IMR-90 (cell line): ENCODE measurements around the gene NINJ2. TPM values are rescaled to one million over a fixed set of nuclear protein-coding genes. Genes with fewer than 3 reads are reported as not detected.

Source experiments
- ATAC-seq: fragments of 200-7000 bp; cut with Tn5 transposase; 2 replicates; pipeline ENCODE4 v1.9.1; 2020; ENCODE audit warnings: low read depth, mild to moderate bottlenecking, moderate library complexity
- BruUV-seq: library from RNA; stranded (reverse); fragments of 400-500 nt; replicated peaks from 2 replicates; lab custom pipeline; 2021; lab: Mats Ljungman, UMichigan
- CTCF ChIA-PET: fragments of 300-600 bp; formaldehyde crosslinking; extraction: SDS; loops from one replicate; lab custom pipeline; 2021; ENCODE audit warnings: antibody characterized with exemption; lab: Yijun Ruan, JAX
- POLR2A ChIA-PET: fragments of 300-600 bp; sonication (Branson Sonifier 250); formaldehyde crosslinking; loops from one replicate; lab custom pipeline; 2022; ENCODE audit warnings: antibody characterized with exemption; ENCODE audit not compliant: unreplicated experiment; lab: Charles Lee
- DNase-seq: peaks from one replicate; pipeline ENCODE4 v3.0.0; 2013
- H2AFZ ChIP-seq: replicated peaks from 2 replicates; pipeline ENCODE3; 2013; ENCODE audit warnings: low read length, mild to moderate bottlenecking; ENCODE audit not compliant: poor library complexity
- H2AK5ac ChIP-seq: 2 replicates; pipeline ENCODE4 v1.6.1; 2013; ENCODE audit warnings: low read depth, low read length, inconsistent platforms
- H2AK9ac ChIP-seq: replicated peaks from 2 replicates; pipeline ENCODE3; 2013; ENCODE audit warnings: mild to moderate bottlenecking, low read depth, low read length, moderate library complexity; ENCODE audit not compliant: poor library complexity
- H2BK120ac ChIP-seq: 2 replicates; pipeline ENCODE4 v1.6.1; 2013; ENCODE audit warnings: low read depth, low read length, inconsistent platforms
- H2BK15ac ChIP-seq: 3 replicates; pipeline ENCODE4 v1.6.1; 2013; ENCODE audit warnings: low read depth, low read length, inconsistent platforms
- H2BK20ac ChIP-seq: 2 replicates; pipeline ENCODE4 v1.6.1; 2013; ENCODE audit warnings: low read depth, mild to moderate bottlenecking, inconsistent platforms, low read length, moderate library complexity
- H2BK5ac ChIP-seq: 2 replicates; pipeline ENCODE4 v1.6.1; 2013; ENCODE audit warnings: mild to moderate bottlenecking, low read depth, low read length, inconsistent platforms; ENCODE audit not compliant: poor library complexity, severe bottlenecking
- H3K14ac ChIP-seq: replicated peaks from 2 replicates; pipeline ENCODE4 v1.6.1; 2013; ENCODE audit warnings: low read depth, low read length, inconsistent platforms
- H3K18ac ChIP-seq: 2 replicates; pipeline ENCODE4 v1.6.1; 2013; ENCODE audit warnings: low read depth, low read length, control low read depth
- H3K23ac ChIP-seq: 2 replicates; pipeline ENCODE4 v1.6.1; 2013; ENCODE audit warnings: low read depth, low read length, inconsistent platforms
- H3K27ac ChIP-seq: 2 replicates; pipeline ENCODE4 v1.5.1; 2013; ENCODE audit warnings: mild to moderate bottlenecking, control low read depth, low read length; ENCODE audit not compliant: insufficient read depth
- H3K27me3 ChIP-seq: 2 replicates; pipeline ENCODE4 v1.6.1; 2013; ENCODE audit warnings: low read length; ENCODE audit not compliant: control insufficient read depth, insufficient read depth
- H3K36me3 ChIP-seq: 2 replicates; pipeline ENCODE4 v1.6.1; 2013; ENCODE audit warnings: low read length, mixed read lengths; ENCODE audit not compliant: control insufficient read depth, insufficient read depth
- H3K4ac ChIP-seq: 2 replicates; pipeline ENCODE4 v1.6.1; 2013; ENCODE audit warnings: low read depth, low read length, inconsistent platforms
- H3K4me1 ChIP-seq: 2 replicates; pipeline ENCODE4 v1.6.1; 2013; ENCODE audit warnings: low read length, mixed read lengths; ENCODE audit not compliant: control insufficient read depth, insufficient read depth
- H3K4me2 ChIP-seq: 2 replicates; pipeline ENCODE4 v1.6.1; 2013; ENCODE audit warnings: low read depth, mild to moderate bottlenecking, control low read depth, low read length, moderate library complexity
- H3K4me3 ChIP-seq: 2 replicates; pipeline ENCODE4 v1.5.1; 2013; ENCODE audit warnings: low read depth, mild to moderate bottlenecking, control low read depth, low read length, moderate library complexity; ENCODE audit not compliant: insufficient read depth
- H3K56ac ChIP-seq: 2 replicates; pipeline ENCODE4 v1.6.1; 2013; ENCODE audit warnings: low read length, inconsistent platforms; ENCODE audit not compliant: insufficient read depth; ENCODE audit errors: extremely low read depth
- H3K79me1 ChIP-seq, 2 experiments: 2 replicates each; pipeline ENCODE4 v1.6.1; 2013; ENCODE audit warnings: low read length in 2 of 2, inconsistent platforms in 1 of 2, low read depth in 1 of 2
- H3K9ac ChIP-seq: 2 replicates; pipeline ENCODE4 v1.6.1; 2013; ENCODE audit warnings: low read depth, low read length, control low read depth
- H3K9me1 ChIP-seq: 2 replicates; pipeline ENCODE4 v1.6.1; 2013; ENCODE audit warnings: low read length, inconsistent platforms; ENCODE audit not compliant: insufficient read depth
- H3K9me3 ChIP-seq: 2 replicates; pipeline ENCODE4 v1.6.1; 2013; ENCODE audit warnings: low read length; ENCODE audit not compliant: control insufficient read depth, insufficient read depth
- H4K20me1 ChIP-seq: 2 replicates; pipeline ENCODE4 v1.6.1; 2013; ENCODE audit warnings: low read length, inconsistent platforms; ENCODE audit not compliant: insufficient read depth
- H4K5ac ChIP-seq: 2 replicates; pipeline ENCODE4 v1.6.1; 2013; ENCODE audit warnings: mild to moderate bottlenecking, low read depth, low read length, control low read depth
- H4K8ac ChIP-seq, 2 experiments: 2 replicates each; pipeline ENCODE4 v1.6.1; 2013; ENCODE audit warnings: low read depth in 2 of 2, low read length in 2 of 2, control low read depth in 1 of 2, inconsistent platforms in 1 of 2
- H4K91ac ChIP-seq: 2 replicates; pipeline ENCODE4 v1.6.1; 2013; ENCODE audit warnings: low read depth, low read length, inconsistent platforms; ENCODE audit not compliant: insufficient read depth
- BHLHE40 ChIP-seq: fragments of 150-350 bp; IDR thresholded peaks from 2 replicates; pipeline ENCODE4 v1.6.1; 2016; ENCODE audit warnings: mild to moderate bottlenecking, low read depth, low read length
- CEBPB ChIP-seq: IDR thresholded peaks from 2 replicates; pipeline ENCODE4 v1.6.1; 2012; ENCODE audit warnings: low read depth, low read length, improper control_type of control experiment
- CHD1 ChIP-seq: IDR thresholded peaks from 2 replicates; pipeline ENCODE4 v1.6.1; 2012; ENCODE audit warnings: low read depth, low read length, improper control_type of control experiment
- ELK1 ChIP-seq: fragments of 150-350 bp; IDR thresholded peaks from 2 replicates; pipeline ENCODE4 v1.6.1; 2016; ENCODE audit warnings: low read depth, mild to moderate bottlenecking, low read length, moderate library complexity, borderline replicate concordance
- FOS ChIP-seq: fragments of 150-350 bp; IDR thresholded peaks from 2 replicates; pipeline ENCODE4 v1.6.1; 2016; ENCODE audit warnings: low read depth, low read length
- MAFK ChIP-seq: IDR thresholded peaks from 2 replicates; pipeline ENCODE4 v1.6.1; 2012; ENCODE audit warnings: low read depth, low read length, improper control_type of control experiment
- MAZ ChIP-seq: IDR thresholded peaks from 2 replicates; pipeline ENCODE4 v1.6.1; 2012; ENCODE audit warnings: low read depth, mild to moderate bottlenecking, low read length, improper control_type of control experiment, moderate library complexity, borderline replicate concordance
- MXI1 ChIP-seq: IDR thresholded peaks from 2 replicates; pipeline ENCODE4 v1.6.1; 2012; ENCODE audit warnings: low read depth, mild to moderate bottlenecking, low read length, moderate library complexity, borderline replicate concordance
- NFE2L2 ChIP-seq: fragments of 150-350 bp; IDR thresholded peaks from 2 replicates; pipeline ENCODE4 v1.6.1; 2016; ENCODE audit warnings: low read depth, mild to moderate bottlenecking, low read length
- POLR2A ChIP-seq: IDR thresholded peaks from 2 replicates; pipeline ENCODE4 v1.6.1; 2012; ENCODE audit warnings: mild to moderate bottlenecking, low read depth, low read length
- RAD21 ChIP-seq: IDR thresholded peaks from 2 replicates; pipeline ENCODE4 v1.6.1; 2012; ENCODE audit warnings: low read length, improper control_type of control experiment
- RCOR1 ChIP-seq: IDR thresholded peaks from 2 replicates; pipeline ENCODE4 v1.6.1; 2012; ENCODE audit warnings: mild to moderate bottlenecking, low read length, improper control_type of control experiment; ENCODE audit not compliant: insufficient replicate concordance
- RFX5 ChIP-seq: IDR thresholded peaks from 2 replicates; pipeline ENCODE4 v1.8.0; 2012; ENCODE audit warnings: low read depth, mild to moderate bottlenecking, low read length, moderate library complexity
- SMC3 ChIP-seq: fragments of 150-350 bp; IDR thresholded peaks from 2 replicates; pipeline ENCODE4 v1.6.1; 2016; ENCODE audit warnings: low read depth, mild to moderate bottlenecking, antibody characterized with exemption, low read length, moderate library complexity
- USF2 ChIP-seq: fragments of 150-350 bp; IDR thresholded peaks from 2 replicates; pipeline ENCODE4 v1.6.1; 2017; ENCODE audit warnings: mild to moderate bottlenecking, antibody characterized with exemption, low read length, low read depth
- WGBS, 2 experiments: methylation state at CpG; one replicate each; pipeline versions ENCODE4 v1.1.5 to v1.1.7; 2013; ENCODE audit warnings: missing lambda C conversion rate in 2 of 2; ENCODE audit not compliant: insufficient read length in 1 of 2; ENCODE audit errors: extremely low coverage in 2 of 2; 5-methylcytosine and 5-hydroxymethylcytosine counted together
- dilution Hi-C: fragments of 300-500 bp; cut with HindIII; formaldehyde crosslinking; loops from one replicate; pipeline ENCODE4 v1.14.3; 2018; ENCODE audit warnings: low sequenced_read_pairs; ENCODE audit not compliant: unreplicated experiment
- in situ Hi-C: fragments of 300-500 bp; cut with MboI; formaldehyde crosslinking; loops from 3 replicates; pipeline ENCODE4 v1.14.3; 2019; ENCODE audit warnings: low sequenced_read_pairs, inconsistent platforms, mixed read lengths
- intact Hi-C: fragments of 100-400 bp; cut with micrococcal nuclease; formaldehyde crosslinking; loops from 2 replicates; pipeline ENCODE4 v1.10.0; 2022
- polyA plus RNA-seq, 3 experiments: library from polyadenylated mRNA; depleted of rRNA; stranded (reverse); fragments of >200 nt; gene quantifications; 2 replicates each; pipeline ENCODE4 v1.2.3, GENCODE V29; 2012; ENCODE audit warnings: low replicate concordance in 1 of 3
- total RNA-seq: library from RNA; depleted of rRNA; stranded (reverse); fragments of >200 nt; gene quantifications from 2 replicates; pipeline ENCODE4 v1.2.3, GENCODE V29; 2012
- TF ChIP-seq, protein P1 (sequence below): conservative IDR thresholded peaks from 2 replicates; pipeline ENCODE4 v1.5.1; 2012; ENCODE audit warnings: mild to moderate bottlenecking, low read depth, low read length, improper control_type of control experiment

The NINJ2 gene
- total and polyA plus RNA-seq, 2 of the 4 experiments (the other 2 are of a cell fraction): not detected

- Histone ChIP-seq H3K4me3 (no peak overlapping the region), H2BK15ac (no peak overlapping the region), H4K5ac (no peak overlapping the region), H3K27me3 (peaks cover 77% of the 10 kb centered on the region), H4K20me1 (no peaks in the 10 kb centered on the region), H3K56ac (no peak overlapping the region), H4K91ac (no peak overlapping the region), H2BK20ac (no peak overlapping the region), H2AFZ (no peak overlapping the region), H3K9me1 (no peaks in the 10 kb centered on the region), H3K79me1 (no peaks in the 10 kb centered on the region), H3K23ac (no peak overlapping the region), H3K18ac (no peak overlapping the region), H2BK120ac (no peak overlapping the region), H3K14ac (no peak overlapping the region), H3K4ac (no peak overlapping the region), H3K9ac (no peak overlapping the region), H3K4me1 (no peaks in the 10 kb centered on the region), H3K36me3 (no peaks in the 10 kb centered on the region), H2AK9ac (no peak overlapping the region), H3K27ac (no peak overlapping the region), H4K8ac (no peak overlapping the region), H2BK5ac (no peak overlapping the region), H3K9me3 (no peaks in the 10 kb centered on the region), H2AK5ac (no peak overlapping the region), H3K4me2 (no peak overlapping the region)
- ChIA-PET CTCF (interaction anchor here (0.6 to 1.6 kb wide), 2 partner anchors 9 to 37 kb away, joined by 3 read pairs; no protein-coding TSS in a partner anchor), POLR2A (no interaction called here)
- DNase-seq (no peak), ATAC-seq (no peak)
- in situ Hi-C loops (no loop called here), dilution Hi-C loops (no loop called here), intact Hi-C loops (no loop called here)
- WGBS, 2 experiments: 76% methylated on average over 11 of the region's 20 CpGs; no CpG with 5 or more reads in 1 of the 2 experiments
- TF ChIP-seq SMC3 (no peak), CEBPB (no peak), FOS (no peak), RCOR1 (no peak), RAD21 (no peak), MXI1 (no peak), NFE2L2 (no peak), MAFK (no peak), ELK1 (no peak), MAZ (no peak), USF2 (no peak), BHLHE40 (no peak), CHD1 (no peak), POLR2A (no peak), RFX5 (no peak)
- TF ChIP-seq, protein P1, sequence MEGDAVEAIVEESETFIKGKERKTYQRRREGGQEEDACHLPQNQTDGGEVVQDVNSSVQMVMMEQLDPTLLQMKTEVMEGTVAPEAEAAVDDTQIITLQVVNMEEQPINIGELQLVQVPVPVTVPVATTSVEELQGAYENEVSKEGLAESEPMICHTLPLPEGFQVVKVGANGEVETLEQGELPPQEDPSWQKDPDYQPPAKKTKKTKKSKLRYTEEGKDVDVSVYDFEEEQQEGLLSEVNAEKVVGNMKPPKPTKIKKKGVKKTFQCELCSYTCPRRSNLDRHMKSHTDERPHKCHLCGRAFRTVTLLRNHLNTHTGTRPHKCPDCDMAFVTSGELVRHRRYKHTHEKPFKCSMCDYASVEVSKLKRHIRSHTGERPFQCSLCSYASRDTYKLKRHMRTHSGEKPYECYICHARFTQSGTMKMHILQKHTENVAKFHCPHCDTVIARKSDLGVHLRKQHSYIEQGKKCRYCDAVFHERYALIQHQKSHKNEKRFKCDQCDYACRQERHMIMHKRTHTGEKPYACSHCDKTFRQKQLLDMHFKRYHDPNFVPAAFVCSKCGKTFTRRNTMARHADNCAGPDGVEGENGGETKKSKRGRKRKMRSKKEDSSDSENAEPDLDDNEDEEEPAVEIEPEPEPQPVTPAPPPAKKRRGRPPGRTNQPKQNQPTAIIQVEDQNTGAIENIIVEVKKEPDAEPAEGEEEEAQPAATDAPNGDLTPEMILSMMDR: no peak
- no TSS peak for BruUV-seq
These were observed 106.7 kb downstream of the NINJ2 start for GRCh38 chr12:556498-556897.
